Astrocyte (in vitro differentiated cells and primary cell): ENCODE measurements around the gene LDLRAD4. TPM values are rescaled to one million over a fixed set of nuclear protein-coding genes. Genes with fewer than 3 reads are reported as not detected.

Experiments
- DNase-seq: peaks from one replicate; pipeline ENCODE4 v3.0.0-alpha.2; 2010; ENCODE audit warnings: low read depth
- FAIRE-seq: peaks from 2 replicates; lab custom pipeline; 2011; peaks lifted over from hg19 to GRCh38; lab: Jason Lieb, UNC
- H2AFZ ChIP-seq: 2 replicates; pipeline ENCODE4 v1.6.0; 2012; ENCODE audit warnings: low read depth, low read length, inconsistent platforms
- H3K27ac ChIP-seq: 2 replicates; pipeline ENCODE4 v1.5.1; 2011; ENCODE audit warnings: low read depth, low read length, inconsistent platforms
- H3K27me3 ChIP-seq: 2 replicates; pipeline ENCODE4 v1.6.0; 2011; ENCODE audit warnings: low read length, inconsistent platforms; ENCODE audit not compliant: insufficient read depth
- H3K36me3 ChIP-seq: 2 replicates; pipeline ENCODE4 v1.5.1; 2011; ENCODE audit warnings: low read length, inconsistent platforms; ENCODE audit not compliant: insufficient read depth
- H3K4me1 ChIP-seq: 2 replicates; pipeline ENCODE4 v1.5.1; 2011; ENCODE audit warnings: low read length, inconsistent platforms; ENCODE audit not compliant: insufficient read depth
- H3K4me2 ChIP-seq: 2 replicates; pipeline ENCODE4 v1.6.0; 2012; ENCODE audit warnings: low read length, inconsistent platforms
- H3K4me3 ChIP-seq: 2 replicates; pipeline ENCODE4 v1.5.1; 2011; ENCODE audit warnings: low read depth, mild to moderate bottlenecking, low read length, inconsistent platforms; ENCODE audit not compliant: insufficient read depth
- H3K79me2 ChIP-seq: 2 replicates; pipeline ENCODE4 v1.6.0; 2012; ENCODE audit warnings: mild to moderate bottlenecking, low read length, inconsistent platforms; ENCODE audit not compliant: insufficient read depth
- H3K9ac ChIP-seq: 2 replicates; pipeline ENCODE4 v1.6.0; 2012; ENCODE audit warnings: mild to moderate bottlenecking, low read length, inconsistent platforms
- H3K9me3 ChIP-seq: 2 replicates; pipeline ENCODE4 v1.5.1; 2012; ENCODE audit warnings: low read depth, mild to moderate bottlenecking, low read length, inconsistent platforms; ENCODE audit not compliant: insufficient read depth
- H4K20me1 ChIP-seq: 2 replicates; pipeline ENCODE4 v1.6.0; 2012; ENCODE audit warnings: low read length, inconsistent platforms; ENCODE audit not compliant: insufficient read depth
- H3K27ac Mint-ChIP-seq: one replicate; pipeline ENCODE4 v1.8.0; 2021; ENCODE audit warnings: mild to moderate bottlenecking, mixed read lengths; ENCODE audit not compliant: unreplicated experiment
- H3K27me3 Mint-ChIP-seq: one replicate; pipeline ENCODE4 v1.8.0; 2021; ENCODE audit warnings: low read depth, mixed read lengths; ENCODE audit not compliant: unreplicated experiment
- H3K36me3 Mint-ChIP-seq: one replicate; pipeline ENCODE4 v1.8.0; 2021; ENCODE audit warnings: low read depth, mixed read lengths; ENCODE audit not compliant: unreplicated experiment
- H3K4me1 Mint-ChIP-seq: one replicate; pipeline ENCODE4 v1.8.0; 2021; ENCODE audit warnings: low read depth, mixed read lengths; ENCODE audit not compliant: unreplicated experiment
- H3K4me3 Mint-ChIP-seq: one replicate; pipeline ENCODE4 v1.8.0; 2021; ENCODE audit warnings: mild to moderate bottlenecking, moderate library complexity, mixed read lengths; ENCODE audit not compliant: unreplicated experiment
- H3K9me3 Mint-ChIP-seq: one replicate; pipeline ENCODE4 v1.8.0; 2021; ENCODE audit warnings: mild to moderate bottlenecking, mixed read lengths; ENCODE audit not compliant: unreplicated experiment
- EZH2 ChIP-seq: IDR thresholded peaks from 2 replicates; pipeline ENCODE4 v1.6.1; 2012; ENCODE audit warnings: mild to moderate bottlenecking, low read length, inconsistent platforms; ENCODE audit not compliant: insufficient read depth
- total RNA-seq: library from RNA; stranded (reverse); gene quantifications from 2 replicates; pipeline ENCODE4 v1.2.1, GENCODE V29; 2021
- TF ChIP-seq, protein P1 (sequence below): IDR thresholded peaks from 2 replicates; pipeline ENCODE4 v1.5.1; 2011; ENCODE audit warnings: low read depth, mild to moderate bottlenecking, inconsistent platforms, low read length, moderate library complexity; ENCODE audit not compliant: insufficient read depth

The LDLRAD4 gene
- total RNA-seq, 1 donor from 2014 or later, result 26.0 TPM

DNA sequence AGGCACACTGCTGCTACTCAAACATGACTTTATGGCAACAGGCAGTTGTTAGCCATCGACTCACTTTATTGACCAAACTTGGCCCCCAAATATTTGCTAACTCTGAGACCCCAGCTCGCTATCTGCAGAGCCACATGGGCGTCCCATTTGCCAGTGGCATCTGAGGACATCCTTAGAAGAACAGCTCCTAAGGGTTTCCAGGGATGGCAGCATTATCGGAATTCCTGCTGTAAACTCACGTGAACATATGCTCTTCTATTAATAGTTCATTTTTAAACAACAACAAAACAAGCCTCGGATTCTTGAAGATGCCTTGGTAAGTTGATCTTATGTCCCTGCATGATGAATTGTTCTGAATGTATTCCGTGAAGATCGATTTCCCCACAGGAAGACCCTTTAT is 181.0 kb downstream of the LDLRAD4 start:
- Histone ChIP-seq H2AFZ (no peak overlapping the region), H3K79me2 (no peaks in the 10 kb centered on the region), H3K9me3 (no peaks in the 10 kb centered on the region), H3K27me3 (no peaks in the 10 kb centered on the region), H3K4me1 (no peaks in the 10 kb centered on the region), H3K9ac (no peak overlapping the region), H3K27ac (no peak overlapping the region), H3K36me3 (no peaks in the 10 kb centered on the region), H3K4me2 (no peak overlapping the region), H3K4me3 (no peak overlapping the region), H4K20me1 (no peaks in the 10 kb centered on the region)
- peaks cover 13% of the 10 kb centered on the region for H3K36me3 Mint-ChIP-seq
- peaks cover 3% of the 10 kb centered on the region for H3K9me3 Mint-ChIP-seq
- FAIRE-seq (no peak), DNase-seq (no peak)
- no peak overlapping the region for H3K4me3 Mint-ChIP-seq
- H3K27me3 Mint-ChIP-seq, result no peaks in the 10 kb centered on the region
- no peaks in the 10 kb centered on the region for H3K4me1 Mint-ChIP-seq
- TF ChIP-seq EZH2, result no peak
- TF ChIP-seq, protein P1, sequence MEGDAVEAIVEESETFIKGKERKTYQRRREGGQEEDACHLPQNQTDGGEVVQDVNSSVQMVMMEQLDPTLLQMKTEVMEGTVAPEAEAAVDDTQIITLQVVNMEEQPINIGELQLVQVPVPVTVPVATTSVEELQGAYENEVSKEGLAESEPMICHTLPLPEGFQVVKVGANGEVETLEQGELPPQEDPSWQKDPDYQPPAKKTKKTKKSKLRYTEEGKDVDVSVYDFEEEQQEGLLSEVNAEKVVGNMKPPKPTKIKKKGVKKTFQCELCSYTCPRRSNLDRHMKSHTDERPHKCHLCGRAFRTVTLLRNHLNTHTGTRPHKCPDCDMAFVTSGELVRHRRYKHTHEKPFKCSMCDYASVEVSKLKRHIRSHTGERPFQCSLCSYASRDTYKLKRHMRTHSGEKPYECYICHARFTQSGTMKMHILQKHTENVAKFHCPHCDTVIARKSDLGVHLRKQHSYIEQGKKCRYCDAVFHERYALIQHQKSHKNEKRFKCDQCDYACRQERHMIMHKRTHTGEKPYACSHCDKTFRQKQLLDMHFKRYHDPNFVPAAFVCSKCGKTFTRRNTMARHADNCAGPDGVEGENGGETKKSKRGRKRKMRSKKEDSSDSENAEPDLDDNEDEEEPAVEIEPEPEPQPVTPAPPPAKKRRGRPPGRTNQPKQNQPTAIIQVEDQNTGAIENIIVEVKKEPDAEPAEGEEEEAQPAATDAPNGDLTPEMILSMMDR, result no peak
- H3K27ac Mint-ChIP-seq, result no peak overlapping the region

DNA sequence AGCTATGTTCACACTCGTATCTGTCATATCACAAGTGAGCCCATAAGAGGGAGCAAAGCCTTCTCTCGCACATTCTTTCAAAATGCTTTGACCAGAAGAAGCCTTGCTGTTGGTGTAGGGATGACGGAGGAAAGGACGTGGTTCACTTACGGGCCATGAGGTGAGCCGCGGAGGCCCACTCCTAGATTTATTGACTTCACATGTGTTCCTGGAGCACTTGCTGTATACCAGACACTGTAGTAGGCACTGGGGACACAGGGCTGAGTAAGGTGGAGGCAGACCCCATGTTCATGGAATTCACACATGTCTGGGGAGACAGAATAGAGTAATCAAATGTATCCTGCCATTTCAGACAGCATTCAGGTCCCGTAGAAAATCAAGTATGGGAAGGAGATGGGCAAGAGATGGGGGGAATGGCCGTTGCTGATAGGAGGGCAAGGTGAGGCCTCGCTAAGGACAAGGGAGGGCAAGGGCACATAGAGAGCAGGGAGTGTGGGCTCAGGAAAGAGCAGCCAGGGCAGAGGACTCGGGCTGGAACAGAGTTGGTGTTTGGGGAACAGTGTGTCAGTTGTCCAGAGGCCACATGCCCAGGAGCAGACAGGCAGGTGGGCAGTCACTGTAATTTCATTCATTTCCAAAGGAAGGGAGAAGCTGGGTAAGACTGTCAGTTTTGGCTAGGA is 182.2 kb downstream of the LDLRAD4 start:
- Histone ChIP-seq H3K36me3 (no peaks in the 10 kb centered on the region), H3K4me1 (no peaks in the 10 kb centered on the region), H4K20me1 (no peaks in the 10 kb centered on the region), H3K4me3 (no peak overlapping the region), H2AFZ (no peak overlapping the region), H3K79me2 (no peaks in the 10 kb centered on the region), H3K4me2 (no peak overlapping the region), H3K9ac (no peak overlapping the region), H3K9me3 (no peaks in the 10 kb centered on the region), H3K27ac (no peak overlapping the region), H3K27me3 (no peaks in the 10 kb centered on the region)
- Mint-ChIP-seq H3K27me3 (no peaks in the 10 kb centered on the region), H3K4me3 (no peak overlapping the region), H3K27ac (no peak overlapping the region), H3K4me1 (no peaks in the 10 kb centered on the region), H3K9me3 (peaks cover 3% of the 10 kb centered on the region), H3K36me3 (peaks cover 13% of the 10 kb centered on the region)
- DNase-seq, result no peak
- no peak for FAIRE-seq
- TF ChIP-seq, protein P1, result no peak
- no peak for TF ChIP-seq EZH2

DNA sequence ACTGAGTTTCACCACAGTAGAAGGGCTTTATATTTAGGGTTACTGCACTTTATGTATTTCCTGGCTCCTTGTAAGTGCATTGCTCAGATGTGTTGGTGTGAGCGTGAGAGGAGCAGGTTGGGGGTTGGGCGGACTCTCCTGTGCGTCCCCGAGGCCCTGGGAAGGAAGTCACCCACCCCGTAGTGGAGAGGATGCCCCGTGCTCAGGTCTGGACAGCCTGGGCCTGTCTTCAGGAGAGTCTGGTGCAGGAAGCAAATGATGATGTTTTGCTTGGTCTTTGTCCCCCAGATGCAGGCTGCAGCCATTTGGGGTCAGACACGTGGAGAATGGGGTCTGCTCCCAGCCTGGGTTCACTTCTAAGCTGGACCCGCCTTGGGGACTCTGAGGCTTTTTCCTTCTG is 182.8 kb downstream of the LDLRAD4 start:
- Histone ChIP-seq H3K9me3 (no peaks in the 10 kb centered on the region), H3K9ac (no peak overlapping the region), H3K27me3 (no peaks in the 10 kb centered on the region), H3K79me2 (no peaks in the 10 kb centered on the region), H3K4me2 (no peak overlapping the region), H4K20me1 (no peaks in the 10 kb centered on the region), H3K4me1 (no peaks in the 10 kb centered on the region), H3K4me3 (no peak overlapping the region), H3K36me3 (no peaks in the 10 kb centered on the region), H2AFZ (no peak overlapping the region), H3K27ac (no peak overlapping the region)
- Mint-ChIP-seq H3K27ac (no peak overlapping the region), H3K9me3 (peaks cover 3% of the 10 kb centered on the region), H3K27me3 (no peaks in the 10 kb centered on the region), H3K4me3 (no peak overlapping the region), H3K4me1 (no peaks in the 10 kb centered on the region), H3K36me3 (peaks cover 13% of the 10 kb centered on the region)
- DNase-seq, result no peak
- no peak for FAIRE-seq
- no peak for TF ChIP-seq EZH2
- TF ChIP-seq, protein P1, result no peak
